B cell (primary cell): ENCODE data around the gene NCKAP5L.

Experiments used
- CTCF ChIP-seq: fragments of 200-600 bp; IDR thresholded peaks from one replicate; pipeline ENCODE4 v1.8.0; 2022; ENCODE audit warnings: antibody characterized with exemption, mild to moderate bottlenecking
- EZH2 ChIP-seq: IDR thresholded peaks from 2 replicates; pipeline ENCODE4 v1.6.1; 2012; ENCODE audit warnings: borderline replicate concordance, low read depth, mild to moderate bottlenecking, moderate library complexity, low read length; ENCODE audit not compliant: insufficient read depth, poor library complexity, severe bottlenecking

- peak; percentile 95 for TF ChIP-seq CTCF
- TF ChIP-seq EZH2: no peak
These were observed 38.8 kb upstream of the NCKAP5L start for GRCh38 chr12:49866859-49867569.
